AG04450 (cell line): ENCODE measurements around the gene TFR2. TPM values are rescaled to one million over a fixed set of nuclear protein-coding genes. Genes with fewer than 3 reads are reported as not detected.
A peak's percentile ranks its signal among the peaks of the same experiment; 100 is the strongest.

Source experiments
- CTCF ChIA-PET: fragments of 300-600, 350-600 bp; formaldehyde crosslinking; extraction: SDS; loops from one replicate; lab custom pipeline; 2022; ENCODE audit warnings: antibody characterized with exemption, inconsistent platforms; lab: Charles Lee
- POLR2A ChIA-PET: fragments of 350-600 bp; formaldehyde crosslinking; extraction: SDS; loops from one replicate; lab custom pipeline; 2021; ENCODE audit warnings: antibody characterized with exemption, inconsistent platforms; lab: Yijun Ruan, JAX
- DNase-seq: peaks from one replicate; pipeline ENCODE4 v3.0.0-alpha.2; 2011; ENCODE audit warnings: low read depth, low spot score
- H3K27ac ChIP-seq: one replicate; pipeline ENCODE4 v1.5.1; 2012; ENCODE audit warnings: low read depth, low read length, control low read depth
- H3K27me3 ChIP-seq: one replicate; pipeline ENCODE4 v1.6.0; 2012; ENCODE audit warnings: low read length; ENCODE audit not compliant: control insufficient read depth, insufficient read depth
- H3K4me3 ChIP-seq: 2 replicates; pipeline ENCODE4 v1.5.1; 2011; ENCODE audit warnings: mild to moderate bottlenecking, low read depth, low read length, control low read depth
- H3K9me3 ChIP-seq: 2 replicates; pipeline ENCODE4 v1.5.1; 2012; ENCODE audit warnings: low read length; ENCODE audit not compliant: control insufficient read depth, insufficient read depth
- CTCF ChIP-seq: IDR thresholded peaks from 2 replicates; pipeline ENCODE4 v1.5.1; 2011; ENCODE audit warnings: low read depth, low read length, control low read depth, inconsistent platforms
- polyA plus RNA-seq: library from polyadenylated mRNA; depleted of rRNA; stranded (reverse); fragments of >200 nt; gene quantifications from 2 replicates; pipeline ENCODE4 v1.2.3, GENCODE V29; 2011

TFR2 gene
- polyA plus RNA-seq, 1 experiment = 0.05 TPM

GRCh38 chr7:100584054-100584682, 57.2 kb downstream of the TFR2 start:
- ChIA-PET CTCF (interaction anchor here (0.5 to 3.8 kb wide), 7 partner anchors 15 to 137 kb away, joined by 3 to 25 read pairs (median 8); partner anchors contain the start of genes PCOLCE and POP7), POLR2A (interaction anchor here (0.5 to 5.2 kb wide), 16 partner anchors 11 to 602 kb away, joined by 3 to 68 read pairs (median 4); partner anchors contain the start of genes AGFG2, MOSPD3, PCOLCE and SERPINE1)
- Histone ChIP-seq H3K27ac (peak overlapping the region; percentile 87), H3K9me3 (no peaks in the 10 kb centered on the region; the same call in 1 of the 2 replicates), H3K27me3 (no peaks in the 10 kb centered on the region), H3K4me3 (peak overlapping the region; percentile 99)
- no peak for DNase-seq
- no peak for TF ChIP-seq CTCF

GRCh38 chr7:100583132-100584053, 58.0 kb downstream of the TFR2 start:
- ChIA-PET POLR2A (interaction anchor here (0.6 to 5.2 kb wide), 9 partner anchors 11 to 155 kb away, joined by 3 to 68 read pairs (median 6); partner anchors contain the start of genes AGFG2, MOSPD3, PCOLCE and ZCWPW1), CTCF (interaction anchor here (0.5 to 3.5 kb wide), 3 partner anchors 19 to 136 kb away, joined by 3 to 25 read pairs (median 3); no protein-coding TSS in a partner anchor)
- peak overlapping the region; percentile 99 for H3K4me3 ChIP-seq
- H3K9me3 ChIP-seq = no peaks in the 10 kb centered on the region; the same call in 1 of the 2 replicates
- no peaks in the 10 kb centered on the region for H3K27me3 ChIP-seq
- DNase-seq = no peak
- TF ChIP-seq CTCF = no peak
- peak overlapping the region; percentile 87 for H3K27ac ChIP-seq

- H3K27me3 ChIP-seq = no peaks in the 10 kb centered on the region
- peak overlapping the region; percentile 87 for H3K27ac ChIP-seq
- POLR2A ChIA-PET = interaction anchor here (0.7 to 5.2 kb wide), 2 partner anchors 20 to 90 kb away, joined by 3 to 68 read pairs; partner anchors contain the start of gene PCOLCE
- H3K4me3 ChIP-seq = 0 out of 2 replicates have a peak overlapping the region, but pooled peaks have one; percentile 99
- H3K9me3 ChIP-seq = no peaks in the 10 kb centered on the region; the same call in 1 of the 2 replicates
- DNase-seq = no peak
- CTCF ChIA-PET = interaction anchor here (1.4 kb wide), 1 partner anchor 110 kb away, joined by 3 read pairs; no protein-coding TSS in a partner anchor
- TF ChIP-seq CTCF = no peak
These were observed 58.7 kb downstream of the TFR2 start for GRCh38 chr7:100582650-100583049.

GRCh38 chr7:100582041-100582579, 59.2 kb downstream of the TFR2 start:
- DNase-seq = no peak
- no peaks in the 10 kb centered on the region for H3K27me3 ChIP-seq
- no peak for TF ChIP-seq CTCF
- no peaks in the 10 kb centered on the region; the same call in 1 of the 2 replicates for H3K9me3 ChIP-seq
- ChIA-PET POLR2A (no interaction called here), CTCF (interaction anchor here (1.2 kb wide), 2 partner anchors 21 to 22 kb away, joined by 3 to 7 read pairs; no protein-coding TSS in a partner anchor)
- no peak overlapping the region for H3K4me3 ChIP-seq
- no peak overlapping the region for H3K27ac ChIP-seq
